ENCODE data around the gene CERS1.

The CERS1 gene

DNA sequence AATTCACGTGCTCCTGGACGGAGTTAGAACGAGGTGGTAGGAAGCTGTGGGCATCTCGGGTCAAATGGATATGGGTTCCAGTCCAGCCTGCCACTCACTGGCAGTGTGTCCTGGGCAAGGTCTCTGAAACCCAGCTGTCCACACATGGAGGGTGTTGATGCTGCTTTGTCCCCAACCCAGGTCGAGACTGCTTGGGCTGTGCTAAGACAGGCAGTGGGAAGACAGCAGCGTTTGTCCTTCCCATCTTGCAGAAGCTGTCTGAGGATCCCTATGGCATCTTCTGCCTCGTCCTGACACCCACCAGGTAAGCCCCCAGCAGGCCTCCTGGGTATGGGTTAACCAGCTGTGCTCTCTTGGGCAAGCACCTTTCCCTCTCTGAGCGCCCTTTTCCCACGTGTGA is 24.4 kb upstream of the CERS1 start:
- no peak overlapping the region for H3K27ac ChIP-seq (ENCODE audit: extremely low read depth, low read depth, low read length)
- POLR2A ChIA-PET: interaction anchor here (2.0 kb wide), 1 partner anchor 9 kb away, joined by 41 read pairs; no protein-coding TSS in a partner anchor
- H3K9me3 ChIP-seq (ENCODE audit: control insufficient read depth, insufficient read depth, low read depth, low read length): no peaks in the 10 kb centered on the region
- H3K4me1 ChIP-seq (ENCODE audit: control insufficient read depth, insufficient read depth, low read length): no peaks in the 10 kb centered on the region
- CTCF ChIA-PET: interaction anchor here (0.5 to 1.0 kb wide), 2 partner anchors 67 to 305 kb away, joined by 3 to 4 read pairs; no protein-coding TSS in a partner anchor
- no peak for TF ChIP-seq EGR2 (tag by site-specific recombination; IDR thresholded peaks at IDR 0.05; ENCODE audit: low read depth)
- TF ChIP-seq, protein P1, sequence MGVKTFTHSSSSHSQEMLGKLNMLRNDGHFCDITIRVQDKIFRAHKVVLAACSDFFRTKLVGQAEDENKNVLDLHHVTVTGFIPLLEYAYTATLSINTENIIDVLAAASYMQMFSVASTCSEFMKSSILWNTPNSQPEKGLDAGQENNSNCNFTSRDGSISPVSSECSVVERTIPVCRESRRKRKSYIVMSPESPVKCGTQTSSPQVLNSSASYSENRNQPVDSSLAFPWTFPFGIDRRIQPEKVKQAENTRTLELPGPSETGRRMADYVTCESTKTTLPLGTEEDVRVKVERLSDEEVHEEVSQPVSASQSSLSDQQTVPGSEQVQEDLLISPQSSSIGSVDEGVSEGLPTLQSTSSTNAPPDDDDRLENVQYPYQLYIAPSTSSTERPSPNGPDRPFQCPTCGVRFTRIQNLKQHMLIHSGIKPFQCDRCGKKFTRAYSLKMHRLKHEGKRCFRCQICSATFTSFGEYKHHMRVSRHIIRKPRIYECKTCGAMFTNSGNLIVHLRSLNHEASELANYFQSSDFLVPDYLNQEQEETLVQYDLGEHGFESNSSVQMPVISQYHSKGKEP (tag by site-specific recombination; IDR thresholded peaks at IDR 0.05): no peak
- TF ChIP-seq PRDM1 (tag by site-specific recombination; IDR thresholded peaks at IDR 0.05): no peak
- TF ChIP-seq, protein P2, sequence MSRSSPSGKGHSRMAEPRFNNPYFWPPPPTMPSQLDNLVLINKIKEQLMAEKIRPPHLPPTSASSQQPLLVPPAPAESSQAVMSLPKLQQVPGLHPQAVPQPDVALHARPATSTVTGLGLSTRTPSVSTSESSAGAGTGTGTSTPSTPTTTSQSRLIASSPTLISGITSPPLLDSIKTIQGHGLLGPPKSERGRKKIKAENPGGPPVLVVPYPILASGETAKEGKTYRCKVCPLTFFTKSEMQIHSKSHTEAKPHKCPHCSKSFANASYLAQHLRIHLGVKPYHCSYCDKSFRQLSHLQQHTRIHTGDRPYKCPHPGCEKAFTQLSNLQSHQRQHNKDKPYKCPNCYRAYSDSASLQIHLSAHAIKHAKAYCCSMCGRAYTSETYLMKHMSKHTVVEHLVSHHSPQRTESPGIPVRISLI (tag by site-specific recombination; IDR thresholded peaks at IDR 0.05): no peak
- TF ChIP-seq, protein P3, sequence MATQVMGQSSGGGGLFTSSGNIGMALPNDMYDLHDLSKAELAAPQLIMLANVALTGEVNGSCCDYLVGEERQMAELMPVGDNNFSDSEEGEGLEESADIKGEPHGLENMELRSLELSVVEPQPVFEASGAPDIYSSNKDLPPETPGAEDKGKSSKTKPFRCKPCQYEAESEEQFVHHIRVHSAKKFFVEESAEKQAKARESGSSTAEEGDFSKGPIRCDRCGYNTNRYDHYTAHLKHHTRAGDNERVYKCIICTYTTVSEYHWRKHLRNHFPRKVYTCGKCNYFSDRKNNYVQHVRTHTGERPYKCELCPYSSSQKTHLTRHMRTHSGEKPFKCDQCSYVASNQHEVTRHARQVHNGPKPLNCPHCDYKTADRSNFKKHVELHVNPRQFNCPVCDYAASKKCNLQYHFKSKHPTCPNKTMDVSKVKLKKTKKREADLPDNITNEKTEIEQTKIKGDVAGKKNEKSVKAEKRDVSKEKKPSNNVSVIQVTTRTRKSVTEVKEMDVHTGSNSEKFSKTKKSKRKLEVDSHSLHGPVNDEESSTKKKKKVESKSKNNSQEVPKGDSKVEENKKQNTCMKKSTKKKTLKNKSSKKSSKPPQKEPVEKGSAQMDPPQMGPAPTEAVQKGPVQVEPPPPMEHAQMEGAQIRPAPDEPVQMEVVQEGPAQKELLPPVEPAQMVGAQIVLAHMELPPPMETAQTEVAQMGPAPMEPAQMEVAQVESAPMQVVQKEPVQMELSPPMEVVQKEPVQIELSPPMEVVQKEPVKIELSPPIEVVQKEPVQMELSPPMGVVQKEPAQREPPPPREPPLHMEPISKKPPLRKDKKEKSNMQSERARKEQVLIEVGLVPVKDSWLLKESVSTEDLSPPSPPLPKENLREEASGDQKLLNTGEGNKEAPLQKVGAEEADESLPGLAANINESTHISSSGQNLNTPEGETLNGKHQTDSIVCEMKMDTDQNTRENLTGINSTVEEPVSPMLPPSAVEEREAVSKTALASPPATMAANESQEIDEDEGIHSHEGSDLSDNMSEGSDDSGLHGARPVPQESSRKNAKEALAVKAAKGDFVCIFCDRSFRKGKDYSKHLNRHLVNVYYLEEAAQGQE (tag by site-specific recombination; IDR thresholded peaks at IDR 0.05): no peak
- TF ChIP-seq ZNF426 (tag by site-specific recombination; IDR thresholded peaks at IDR 0.05): no peak
- TF ChIP-seq ZFP41 (tag by site-specific recombination; IDR thresholded peaks at IDR 0.05; ENCODE audit: borderline replicate concordance): no peak
- no peak for TF ChIP-seq ZNF324 (tag by site-specific recombination; IDR thresholded peaks at IDR 0.05)
- no peak for TF ChIP-seq ZNF169 (tag by site-specific recombination; IDR thresholded peaks at IDR 0.05)
- TF ChIP-seq, protein P4, sequence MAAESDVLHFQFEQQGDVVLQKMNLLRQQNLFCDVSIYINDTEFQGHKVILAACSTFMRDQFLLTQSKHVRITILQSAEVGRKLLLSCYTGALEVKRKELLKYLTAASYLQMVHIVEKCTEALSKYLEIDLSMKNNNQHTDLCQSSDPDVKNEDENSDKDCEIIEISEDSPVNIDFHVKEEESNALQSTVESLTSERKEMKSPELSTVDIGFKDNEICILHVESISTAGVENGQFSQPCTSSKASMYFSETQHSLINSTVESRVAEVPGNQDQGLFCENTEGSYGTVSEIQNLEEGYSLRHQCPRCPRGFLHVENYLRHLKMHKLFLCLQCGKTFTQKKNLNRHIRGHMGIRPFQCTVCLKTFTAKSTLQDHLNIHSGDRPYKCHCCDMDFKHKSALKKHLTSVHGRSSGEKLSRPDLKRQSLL (tag by site-specific recombination; IDR thresholded peaks at IDR 0.05): no peak
- TF ChIP-seq ZBTB20 (tag by site-specific recombination; IDR thresholded peaks at IDR 0.05): no peak
- TF ChIP-seq ZNF433 (tag by site-specific recombination; IDR thresholded peaks at IDR 0.05; ENCODE audit: low read depth): no peak
- TF ChIP-seq, protein P5, sequence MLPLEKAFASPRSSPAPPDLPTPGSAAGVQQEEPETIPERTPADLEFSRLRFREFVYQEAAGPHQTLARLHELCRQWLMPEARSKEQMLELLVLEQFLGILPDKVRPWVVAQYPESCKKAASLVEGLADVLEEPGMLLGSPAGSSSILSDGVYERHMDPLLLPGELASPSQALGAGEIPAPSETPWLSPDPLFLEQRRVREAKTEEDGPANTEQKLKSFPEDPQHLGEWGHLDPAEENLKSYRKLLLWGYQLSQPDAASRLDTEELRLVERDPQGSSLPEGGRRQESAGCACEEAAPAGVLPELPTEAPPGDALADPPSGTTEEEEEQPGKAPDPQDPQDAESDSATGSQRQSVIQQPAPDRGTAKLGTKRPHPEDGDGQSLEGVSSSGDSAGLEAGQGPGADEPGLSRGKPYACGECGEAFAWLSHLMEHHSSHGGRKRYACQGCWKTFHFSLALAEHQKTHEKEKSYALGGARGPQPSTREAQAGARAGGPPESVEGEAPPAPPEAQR (tag by site-specific recombination; IDR thresholded peaks at IDR 0.05): no peak
- TF ChIP-seq ZBTB8A (tag by site-specific recombination; IDR thresholded peaks at IDR 0.05): no peak
- TF ChIP-seq GLI2 (tag by site-specific recombination; IDR thresholded peaks at IDR 0.05; ENCODE audit: borderline replicate concordance, low read depth): no peak
- TF ChIP-seq ZNF600 (tag by site-specific recombination; IDR thresholded peaks at IDR 0.05): no peak
- peak overlapping the region; percentile 59 for H3K4me3 ChIP-seq (ENCODE audit: low read depth, low read length)
- H3K36me3 ChIP-seq (ENCODE audit: control insufficient read depth in 2 of 2, insufficient read depth in 1 of 2, low read length in 2 of 2): peaks cover 10 to 44% of the 10 kb centered on the region in 2 experiments; a peak in 2 of 3 replicates

DNA sequence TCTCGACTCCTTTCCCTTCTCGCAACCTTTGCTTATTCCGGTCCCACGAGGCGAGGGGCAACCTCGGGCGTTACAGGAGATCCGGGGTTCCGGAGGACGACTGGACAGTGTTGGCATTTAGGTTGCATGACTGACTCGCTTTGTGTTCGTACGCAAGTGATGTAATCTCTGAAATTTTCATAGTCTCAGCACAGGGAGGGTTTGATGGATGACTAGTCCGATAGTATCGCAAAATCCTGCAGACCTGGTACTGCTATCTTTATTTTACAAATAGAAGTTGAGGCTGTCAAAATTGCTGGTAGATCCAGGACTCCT is 23.9 kb upstream of the CERS1 start:
- Histone ChIP-seq H3K27ac (ENCODE audit: extremely low read depth, low read depth, low read length) (no peak overlapping the region), H3K9me3 (ENCODE audit: control insufficient read depth, insufficient read depth, low read depth, low read length) (no peaks in the 10 kb centered on the region), H3K4me1 (ENCODE audit: control insufficient read depth, insufficient read depth, low read length) (no peaks in the 10 kb centered on the region), H3K36me3 (ENCODE audit: control insufficient read depth in 2 of 2, insufficient read depth in 1 of 2, low read length in 2 of 2) (peaks cover 6 to 48% of the 10 kb centered on the region in 2 experiments; a peak in 2 of 3 replicates), H3K4me3 (ENCODE audit: low read depth, low read length) (peak overlapping the region; percentile 59)
- no peak for TF ChIP-seq ZEB2 (tag by site-specific recombination; IDR thresholded peaks at IDR 0.05)
- TF ChIP-seq, protein P6, sequence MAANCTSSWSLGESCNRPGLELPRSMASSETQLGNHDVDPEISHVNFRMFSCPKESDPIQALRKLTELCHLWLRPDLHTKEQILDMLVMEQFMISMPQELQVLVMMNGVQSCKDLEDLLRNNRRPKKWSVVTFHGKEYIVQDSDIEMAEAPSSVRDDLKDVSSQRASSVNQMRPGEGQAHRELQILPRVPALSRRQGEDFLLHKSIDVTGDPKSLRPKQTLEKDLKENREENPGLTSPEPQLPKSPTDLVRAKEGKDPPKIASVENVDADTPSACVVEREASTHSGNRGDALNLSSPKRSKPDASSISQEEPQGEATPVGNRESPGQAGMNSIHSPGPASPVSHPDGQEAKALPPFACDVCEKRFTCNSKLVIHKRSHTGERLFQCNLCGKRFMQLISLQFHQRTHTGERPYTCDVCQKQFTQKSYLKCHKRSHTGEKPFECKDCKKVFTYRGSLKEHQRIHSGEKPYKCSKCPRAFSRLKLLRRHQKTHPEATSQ (tag by site-specific recombination; IDR thresholded peaks at IDR 0.05): no peak
- TF ChIP-seq ZNF132 (tag by site-specific recombination; IDR thresholded peaks at IDR 0.05; ENCODE audit: borderline replicate concordance): no peak
- TF ChIP-seq ZNF555 (tag by site-specific recombination; conservative IDR thresholded peaks at IDR 0.05): no peak
- TF ChIP-seq ZFP37 (tag by site-specific recombination; IDR thresholded peaks at IDR 0.05): 0 out of 2 replicates have a peak, but pooled peaks have one; percentile 23
- no peak for TF ChIP-seq REPIN1 (tag by site-specific recombination; IDR thresholded peaks at IDR 0.05; ENCODE audit: low read depth)
- ChIA-PET CTCF (interaction anchor here (0.6 to 1.5 kb wide), 7 partner anchors 10 to 458 kb away, joined by 3 to 4 read pairs (median 4); partner anchors contain the start of gene FKBP8), POLR2A (interaction anchor here (1.0 to 2.2 kb wide), 21 partner anchors 10 to 638 kb away, joined by 3 to 41 read pairs (median 6); partner anchors contain the start of genes CERS1, ELL, JUND and REX1BD)

Data from HEK293 (cell line).